Astrocyte (in vitro differentiated cells and primary cell): Measurements from ENCODE around the gene ANTXR1.

Experiments used
- EZH2 ChIP-seq: IDR thresholded peaks from 2 replicates; pipeline ENCODE4 v1.6.1; 2012; ENCODE audit warnings: mild to moderate bottlenecking, low read length, inconsistent platforms; ENCODE audit not compliant: insufficient read depth
- TF ChIP-seq, protein P1 (sequence below): IDR thresholded peaks from 2 replicates; pipeline ENCODE4 v1.5.1; 2011; ENCODE audit warnings: low read depth, mild to moderate bottlenecking, inconsistent platforms, low read length, moderate library complexity; ENCODE audit not compliant: insufficient read depth

GRCh38 chr2:69188182-69188900 is 175.4 kb downstream of the ANTXR1 start:
- TF ChIP-seq, protein P1, sequence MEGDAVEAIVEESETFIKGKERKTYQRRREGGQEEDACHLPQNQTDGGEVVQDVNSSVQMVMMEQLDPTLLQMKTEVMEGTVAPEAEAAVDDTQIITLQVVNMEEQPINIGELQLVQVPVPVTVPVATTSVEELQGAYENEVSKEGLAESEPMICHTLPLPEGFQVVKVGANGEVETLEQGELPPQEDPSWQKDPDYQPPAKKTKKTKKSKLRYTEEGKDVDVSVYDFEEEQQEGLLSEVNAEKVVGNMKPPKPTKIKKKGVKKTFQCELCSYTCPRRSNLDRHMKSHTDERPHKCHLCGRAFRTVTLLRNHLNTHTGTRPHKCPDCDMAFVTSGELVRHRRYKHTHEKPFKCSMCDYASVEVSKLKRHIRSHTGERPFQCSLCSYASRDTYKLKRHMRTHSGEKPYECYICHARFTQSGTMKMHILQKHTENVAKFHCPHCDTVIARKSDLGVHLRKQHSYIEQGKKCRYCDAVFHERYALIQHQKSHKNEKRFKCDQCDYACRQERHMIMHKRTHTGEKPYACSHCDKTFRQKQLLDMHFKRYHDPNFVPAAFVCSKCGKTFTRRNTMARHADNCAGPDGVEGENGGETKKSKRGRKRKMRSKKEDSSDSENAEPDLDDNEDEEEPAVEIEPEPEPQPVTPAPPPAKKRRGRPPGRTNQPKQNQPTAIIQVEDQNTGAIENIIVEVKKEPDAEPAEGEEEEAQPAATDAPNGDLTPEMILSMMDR: no peak
- no peak for TF ChIP-seq EZH2
